HG03457 (cell line): ENCODE results near the gene BLTP3B.

Experiments
- ATAC-seq: cut with Tn5 transposase; IDR thresholded peaks from one replicate; pipeline ENCODE4 v1.9.1; 2021; ENCODE audit warnings: moderate number of reproducible peaks; ENCODE audit not compliant: unreplicated experiment

BLTP3B gene

DNA sequence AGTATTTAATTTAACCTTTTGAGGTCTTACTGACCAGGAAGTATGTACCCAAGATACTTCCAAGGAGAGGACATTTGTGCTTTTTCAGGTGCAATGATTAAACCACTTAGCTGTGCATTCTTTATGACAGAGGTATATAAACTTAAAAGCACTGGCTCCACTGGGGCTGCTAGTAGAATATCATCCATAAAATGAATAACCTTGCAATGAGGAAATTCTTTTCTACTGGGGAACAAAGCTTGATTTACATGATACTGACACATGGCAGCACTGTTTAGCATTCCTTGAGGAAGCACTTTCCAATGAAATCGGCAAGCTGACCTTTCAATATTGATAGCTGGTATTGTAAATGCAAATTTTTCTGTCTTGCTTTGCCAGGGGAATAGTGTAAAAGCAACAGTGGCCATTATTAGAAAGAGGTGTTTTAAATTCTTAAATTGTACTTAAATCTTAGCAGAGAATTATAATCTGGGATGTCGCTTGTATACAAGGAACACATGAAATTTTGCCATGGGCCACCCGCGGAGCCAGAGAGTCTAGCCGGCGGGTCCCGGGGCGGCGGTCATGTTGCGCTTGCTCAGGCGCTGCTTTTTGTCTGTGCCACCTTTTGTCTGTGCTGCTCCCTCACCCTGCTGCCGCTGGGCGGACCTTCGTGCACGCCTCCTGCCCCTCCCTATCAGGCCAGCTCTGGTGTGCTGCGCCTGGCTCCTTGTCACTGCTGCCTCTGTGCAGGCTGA is 20.9 kb upstream of the BLTP3B start:
- ATAC-seq = peak; percentile 99

GRCh38 chr12:100159391-100160104 is 16.9 kb upstream of the BLTP3B start:
- ATAC-seq = no peak

DNA sequence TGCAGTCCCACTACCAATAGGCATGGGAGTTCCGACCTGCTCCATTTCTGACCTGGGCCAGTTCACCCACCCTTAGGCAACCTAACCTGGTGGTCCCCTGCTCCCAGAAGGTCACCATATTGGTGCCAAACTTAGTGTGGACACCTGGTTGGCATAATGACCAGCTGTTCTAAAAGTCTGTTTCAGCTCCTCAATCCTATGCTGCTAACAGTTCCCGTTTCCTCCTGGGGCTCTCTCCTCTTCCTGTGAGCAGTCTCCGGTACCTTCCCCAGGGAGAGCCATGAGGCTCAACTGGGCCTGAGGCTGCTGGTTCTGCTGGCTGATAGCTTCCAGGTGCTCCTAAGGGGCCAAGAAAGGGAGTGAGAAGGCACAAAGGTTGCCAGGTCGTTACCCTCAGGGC is 15.9 kb upstream of the BLTP3B start:
- no peak for ATAC-seq

DNA sequence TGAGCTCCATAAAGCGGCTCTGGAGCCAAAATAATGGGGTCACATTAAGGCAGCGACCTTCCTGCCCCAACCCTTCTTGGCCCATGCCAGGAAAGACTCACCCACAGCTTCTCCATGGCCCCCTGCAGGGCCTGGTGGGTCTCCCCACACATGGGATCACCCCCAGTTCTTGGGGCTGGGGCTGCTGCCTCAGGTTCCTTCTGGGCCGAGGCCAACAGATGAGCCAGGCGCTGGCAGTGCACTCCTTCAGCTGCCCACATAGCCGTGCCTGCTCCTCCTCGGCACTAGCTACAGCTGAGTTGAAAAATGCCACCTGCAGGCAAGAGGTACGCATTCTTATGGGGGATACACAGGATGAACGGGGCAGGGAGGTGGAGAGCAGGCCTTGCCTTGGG is 14.8 kb upstream of the BLTP3B start:
- ATAC-seq = no peak

DNA sequence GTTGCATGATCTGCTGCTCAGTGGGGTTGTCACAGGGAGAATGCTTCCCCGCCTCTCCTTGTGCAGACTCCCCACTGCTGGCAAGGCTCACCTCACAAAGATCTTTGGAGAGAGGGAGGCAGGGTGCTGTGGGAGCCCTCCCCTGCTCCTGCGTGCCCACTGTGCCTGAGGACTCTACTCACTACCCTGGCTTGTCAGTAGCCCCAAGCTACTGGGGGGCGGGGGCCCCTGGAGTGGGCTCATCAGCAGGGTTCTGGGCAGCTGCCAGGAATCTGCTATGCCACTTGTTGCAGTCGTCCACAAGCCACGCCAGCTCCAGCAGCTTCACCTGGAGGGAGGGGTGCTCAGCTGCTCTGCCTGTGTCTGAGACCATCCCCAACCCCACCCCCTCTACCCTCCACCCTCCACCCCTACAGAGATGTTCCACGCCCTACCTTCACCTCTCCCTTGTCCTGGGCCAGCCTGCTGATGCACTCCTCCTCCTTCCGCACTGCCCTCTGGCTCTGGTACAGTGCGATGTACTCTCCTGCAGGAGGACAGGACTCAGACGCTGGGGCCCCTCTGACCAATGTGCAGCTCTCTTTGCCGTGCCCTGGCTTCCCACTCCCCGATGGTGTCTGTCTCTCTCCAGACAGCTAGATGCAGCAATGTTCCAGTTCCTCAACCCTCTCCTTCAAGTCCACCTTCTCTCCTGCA is 14.2 kb upstream of the BLTP3B start:
- no peak for ATAC-seq

- ATAC-seq = no peak
Observed at GRCh38 chr12:100154474-100155247, 12.0 kb upstream of the BLTP3B start.

GRCh38 chr12:100153131-100153530 is 10.5 kb upstream of the BLTP3B start:
- no peak for ATAC-seq

- no peak for ATAC-seq
Observed at GRCh38 chr12:100151769-100152168, 9.1 kb upstream of the BLTP3B start.

- ATAC-seq = no peak
Observed at GRCh38 chr12:100146252-100146651, 3.6 kb upstream of the BLTP3B start.

- no peak for ATAC-seq
Observed at GRCh38 chr12:100145643-100146042, 3.0 kb upstream of the BLTP3B start.

GRCh38 chr12:100141998-100142850 is 450 bp downstream of the BLTP3B start:
- peak; percentile 39 for ATAC-seq

DNA sequence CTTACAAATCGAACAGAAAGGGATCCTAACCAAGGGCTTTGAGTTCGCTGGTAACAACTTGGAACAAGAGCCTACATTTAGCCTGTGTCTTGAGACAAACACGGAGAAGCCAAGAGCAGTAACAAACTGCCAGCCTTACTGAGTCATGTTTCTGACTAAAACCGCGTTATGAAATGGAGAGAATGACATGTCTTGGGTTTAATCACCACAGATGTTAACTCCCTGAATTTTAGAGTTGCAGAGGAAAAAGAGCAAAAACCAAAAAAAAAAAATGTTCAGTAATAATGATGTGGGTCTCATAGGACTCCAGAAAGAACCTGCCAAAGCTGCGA is 1.0 kb downstream of the BLTP3B start:
- ATAC-seq = peak; percentile 18

DNA sequence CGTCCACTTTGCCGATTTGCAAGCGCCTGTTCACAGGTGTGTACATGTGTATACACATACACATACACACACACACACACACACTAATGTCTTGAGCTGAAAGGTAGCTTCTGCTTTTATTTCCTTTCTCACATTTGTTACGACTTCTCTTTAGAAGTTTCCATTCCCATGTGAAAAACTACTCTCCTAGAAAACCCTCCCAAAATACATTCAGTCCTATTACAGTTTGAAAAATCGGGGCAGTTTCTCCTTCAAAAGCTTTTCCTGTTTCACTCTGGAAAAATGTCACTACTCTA is 3.9 kb downstream of the BLTP3B start:
- no peak for ATAC-seq

DNA sequence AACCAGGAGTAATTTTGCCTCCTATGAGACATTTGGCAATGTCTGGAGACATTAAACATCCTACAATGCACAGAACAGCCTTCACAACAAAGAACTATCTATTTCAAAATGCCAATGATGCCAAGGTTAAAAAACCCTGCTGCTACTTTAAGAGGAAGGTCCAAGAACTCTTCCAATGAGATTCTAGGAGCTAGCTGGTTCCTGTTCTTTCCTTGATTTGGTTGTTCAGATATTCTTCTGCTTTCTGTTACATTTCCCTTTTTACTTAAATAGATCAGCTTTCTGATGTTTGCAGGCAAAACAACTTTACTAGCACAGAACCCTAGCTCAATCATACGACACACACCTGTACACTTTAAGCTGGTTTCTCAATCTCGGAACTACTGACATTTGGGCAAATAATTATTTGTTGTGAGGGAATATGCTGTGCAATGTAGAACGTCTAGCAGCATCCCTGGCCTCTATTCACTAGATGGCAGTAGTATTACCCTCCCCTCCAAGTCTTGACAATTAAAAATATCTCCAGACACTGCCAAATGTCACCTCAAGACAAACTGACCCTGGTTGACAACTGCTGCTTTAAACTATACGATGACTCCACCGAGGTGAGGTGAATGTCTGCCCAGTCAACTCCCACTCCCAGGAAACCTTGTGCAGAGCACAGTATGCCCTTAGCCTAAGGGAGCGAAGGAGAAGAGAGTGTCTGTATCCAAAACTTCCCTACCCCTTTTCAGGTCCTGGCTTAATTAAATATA is 4.4 kb downstream of the BLTP3B start:
- no peak for ATAC-seq

DNA sequence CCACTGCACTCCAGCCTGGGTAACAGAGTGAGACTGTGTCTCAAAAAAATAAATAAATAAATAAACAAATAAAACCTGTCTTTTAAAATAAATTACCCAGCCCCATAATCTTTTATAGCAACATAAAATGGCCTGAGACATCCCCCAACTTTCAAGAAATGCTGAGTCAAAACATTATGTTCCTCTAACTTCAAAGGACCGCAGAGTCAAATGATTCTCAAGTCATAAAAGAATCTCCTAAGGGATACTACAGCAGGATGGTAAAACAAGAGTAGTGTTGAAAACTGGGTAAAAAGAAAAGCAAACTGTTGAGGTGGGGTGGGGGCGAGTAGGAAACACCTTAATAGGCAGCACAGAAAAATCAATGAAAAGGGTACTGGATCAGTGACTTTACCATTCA is 9.5 kb downstream of the BLTP3B start:
- ATAC-seq = no peak

DNA sequence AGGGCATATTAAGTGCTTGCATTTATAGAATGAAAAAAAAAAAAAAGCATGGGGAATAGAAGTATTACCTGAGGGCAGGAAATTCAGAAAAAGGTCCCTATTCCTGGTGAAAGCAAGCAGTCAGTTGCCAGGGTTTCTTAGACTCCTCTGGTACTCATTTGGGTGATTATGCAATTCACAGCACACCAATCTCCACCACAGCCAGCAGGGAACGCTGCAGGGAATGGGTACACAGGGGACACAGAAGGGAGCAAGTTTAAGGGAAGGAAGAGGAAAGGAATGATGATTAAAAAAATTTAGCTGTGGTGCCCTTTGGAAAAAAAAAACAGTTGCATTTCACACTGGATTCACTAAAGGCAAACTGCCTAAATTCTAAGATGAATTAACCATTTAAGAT is 14.2 kb downstream of the BLTP3B start:
- ATAC-seq = no peak

- ATAC-seq = no peak
Observed at GRCh38 chr12:100127766-100128511, 14.7 kb downstream of the BLTP3B start.

DNA sequence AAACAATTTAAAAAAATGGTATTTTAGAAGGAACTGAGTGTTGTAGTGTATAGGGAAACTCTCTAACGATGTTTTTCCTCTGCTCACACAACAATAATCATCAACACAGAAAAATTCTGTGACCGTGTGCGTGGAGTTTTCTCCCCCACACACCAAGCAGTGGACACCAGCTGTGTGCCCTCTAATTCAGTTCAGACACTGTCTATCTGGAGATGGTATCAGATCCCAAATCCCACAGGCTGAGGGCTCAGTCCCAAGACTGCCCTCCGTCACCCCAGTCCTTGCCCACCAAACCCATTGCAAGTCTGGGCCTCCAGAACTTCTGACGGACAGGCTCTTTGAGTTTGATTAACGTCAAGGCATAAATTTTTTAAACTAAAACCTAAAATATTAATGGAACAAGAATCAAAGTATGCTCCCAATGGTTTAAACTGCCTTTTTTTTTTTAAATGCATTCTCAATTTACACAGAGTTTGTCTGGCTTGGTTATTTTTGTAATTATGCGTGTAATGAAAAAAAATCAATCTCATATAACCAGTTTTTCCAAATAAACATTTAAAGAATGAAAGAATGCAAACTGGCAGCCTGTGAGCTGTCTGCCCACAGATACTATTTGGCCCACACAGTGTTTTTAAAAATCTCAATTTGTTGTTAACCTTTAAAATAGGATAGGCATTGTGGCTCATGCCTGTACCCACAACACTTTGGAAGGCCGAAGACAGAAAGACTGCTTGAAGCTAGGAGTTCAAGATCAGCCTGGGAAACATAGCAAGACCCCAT is 19.2 kb downstream of the BLTP3B start:
- ATAC-seq = no peak
